ENCODE data around the gene CST9L.

GRCh38 chr20:23613676-23614075 lies 45.4 kb upstream of the CST9L start:
- TF ChIP-seq REST (IDR thresholded peaks at IDR 0.05; ENCODE audit: low read depth), result no peak
- no peak for TF ChIP-seq POLR2AphosphoS5 (IDR thresholded peaks at IDR 0.05; ENCODE audit: low read depth, low read length)
- no peak for TF ChIP-seq CTCF (IDR thresholded peaks at IDR 0.05 in 2 of 3, conservative IDR thresholded peaks at IDR 0.05 in 1 of 3; ENCODE audit: borderline replicate concordance in 1 of 3, insufficient read depth in 1 of 3, low read depth in 2 of 3, low read length in 2 of 3)
- no peak for TF ChIP-seq ZNF274 (IDR thresholded peaks at IDR 0.05; ENCODE audit: low read depth, low read length)
- TF ChIP-seq POLR2A (IDR thresholded peaks at IDR 0.05; ENCODE audit: borderline replicate concordance, extremely low read depth, insufficient read depth, insufficient read length), result no peak
- TF ChIP-seq CBX3 (IDR thresholded peaks at IDR 0.05; ENCODE audit: low read depth), result no peak
- TF ChIP-seq CEBPB (IDR thresholded peaks at IDR 0.05; ENCODE audit: low read depth), result no peak
